ENCODE measurements around the gene GAS2L1. TPM values are rescaled to one million over a fixed set of nuclear protein-coding genes. Genes with fewer than 3 reads are reported as not detected.
A peak's percentile ranks its signal among the peaks of the same experiment; 100 is the strongest.

The GAS2L1 gene
- total and polyA plus RNA-seq, 2 donors (not counting 3 experiments of a cell fraction or from before 2014, with no cell fraction given): 30.5 to 44.0 TPM

DNA sequence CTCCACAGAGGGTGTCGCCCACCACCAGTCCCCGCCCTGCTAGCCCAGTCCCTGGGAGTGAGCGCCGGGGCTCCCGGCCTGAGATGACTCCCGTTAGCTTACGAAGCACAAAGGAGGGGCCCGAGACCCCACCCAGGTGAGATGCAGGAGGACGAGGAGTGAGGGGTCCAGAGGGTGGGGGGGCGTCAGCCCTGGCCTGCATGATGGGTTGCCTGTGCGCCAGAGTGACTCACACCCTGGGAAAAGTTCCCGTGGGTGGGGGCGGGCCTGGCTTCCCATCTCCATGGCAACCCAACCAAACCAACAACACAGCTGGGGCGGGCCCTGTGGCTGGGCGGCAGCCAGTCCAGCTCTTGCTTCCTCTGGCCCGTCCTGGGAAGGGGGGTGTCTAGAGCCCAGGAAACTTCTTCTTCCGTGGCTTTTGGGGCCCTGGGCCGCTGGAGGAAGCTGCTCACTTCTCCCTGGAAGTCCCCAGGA is 4.5 kb downstream of the GAS2L1 start:
- CTCF ChIA-PET: interaction anchor here (0.7 to 1.9 kb wide), 3 partner anchors 10 to 48 kb away, joined by 3 to 6 read pairs (median 6); no protein-coding TSS in a partner anchor

More for the DNA sequence above, 4.5 kb downstream of the GAS2L1 start:
- Histone ChIP-seq H3K79me2 (ENCODE audit: control insufficient read depth, insufficient read depth, low read length) (peaks cover 9% of the 10 kb centered on the region), H3K27me3 (ENCODE audit: control insufficient read depth in 2 of 2, insufficient read depth in 2 of 2, low read length in 2 of 2) (peaks cover 18 to 24% of the 10 kb centered on the region in 2 experiments), H3K9ac (replicated peaks; ENCODE audit: extremely low read depth, insufficient read depth, low read length) (peak overlapping the region; percentile 36), H3K9me3 (replicated peaks; ENCODE audit: control insufficient read depth, insufficient read depth, low read length) (no peaks in the 10 kb centered on the region), H3K27ac (ENCODE audit: insufficient read depth, low read depth, low read length) (peak overlapping the region; percentile 80), H3K9me1 (replicated peaks; ENCODE audit: control insufficient read depth, extremely low read depth, insufficient read depth, low read length) (no peaks in the 10 kb centered on the region), H3K36me3 (ENCODE audit: control insufficient read depth in 2 of 2, extremely low read depth in 1 of 2, insufficient read depth in 2 of 2, low read length in 2 of 2) (peaks cover 0 to 4% of the 10 kb centered on the region in 2 experiments), H3K4me1 (ENCODE audit: control insufficient read depth, extremely low read depth, insufficient read depth, low read length) (peaks cover 40% of the 10 kb centered on the region), H4K20me1 (replicated peaks; ENCODE audit: control insufficient read depth, extremely low read depth, insufficient read depth, low read length) (no peaks in the 10 kb centered on the region), H3K4me2 (ENCODE audit: insufficient read depth, low read length) (no peak overlapping the region), H3K4me3 (replicated peaks in 1 of 3; ENCODE audit: insufficient read depth in 1 of 3, low read depth in 1 of 3, low read length in 3 of 3) (no peak overlapping the region), H2AFZ (ENCODE audit: low read depth, low read length) (no peak overlapping the region)
- intact Hi-C loops (cut with micrococcal nuclease): no loop called here
- DNase-seq (ENCODE audit: low read depth, low spot score) (peak; percentile 99), FAIRE-seq (peak; percentile 98)
- BruUV-seq (replicated peaks): no TSS peak
- POLR2A ChIA-PET: no interaction called here
- TF ChIP-seq MAX (IDR thresholded peaks at IDR 0.05; ENCODE audit: insufficient read depth, insufficient read length) (no peak), EZH2 (IDR thresholded peaks at IDR 0.05; ENCODE audit: borderline replicate concordance, low read depth, low read length, severe bottlenecking) (no peak), FOS (IDR thresholded peaks at IDR 0.05; ENCODE audit: borderline replicate concordance, insufficient read depth, low read length) (peak; percentile 77), GATA2 (IDR thresholded peaks at IDR 0.05; ENCODE audit: insufficient read depth, insufficient read length, low read depth, low read length) (no peak), POLR2AphosphoS5 (IDR thresholded peaks at IDR 0.05; ENCODE audit: insufficient read depth, low read depth, low read length) (peak; percentile 50), JUN (IDR thresholded peaks at IDR 0.05; ENCODE audit: borderline replicate concordance, insufficient read depth, insufficient read length, low read depth) (peak; percentile 72), MYC (IDR thresholded peaks at IDR 0.05; ENCODE audit: low read depth, low read length) (no peak), POLR2A (IDR thresholded peaks at IDR 0.05; ENCODE audit: low read depth, low read length) (no peak)
- TF ChIP-seq, protein P1, sequence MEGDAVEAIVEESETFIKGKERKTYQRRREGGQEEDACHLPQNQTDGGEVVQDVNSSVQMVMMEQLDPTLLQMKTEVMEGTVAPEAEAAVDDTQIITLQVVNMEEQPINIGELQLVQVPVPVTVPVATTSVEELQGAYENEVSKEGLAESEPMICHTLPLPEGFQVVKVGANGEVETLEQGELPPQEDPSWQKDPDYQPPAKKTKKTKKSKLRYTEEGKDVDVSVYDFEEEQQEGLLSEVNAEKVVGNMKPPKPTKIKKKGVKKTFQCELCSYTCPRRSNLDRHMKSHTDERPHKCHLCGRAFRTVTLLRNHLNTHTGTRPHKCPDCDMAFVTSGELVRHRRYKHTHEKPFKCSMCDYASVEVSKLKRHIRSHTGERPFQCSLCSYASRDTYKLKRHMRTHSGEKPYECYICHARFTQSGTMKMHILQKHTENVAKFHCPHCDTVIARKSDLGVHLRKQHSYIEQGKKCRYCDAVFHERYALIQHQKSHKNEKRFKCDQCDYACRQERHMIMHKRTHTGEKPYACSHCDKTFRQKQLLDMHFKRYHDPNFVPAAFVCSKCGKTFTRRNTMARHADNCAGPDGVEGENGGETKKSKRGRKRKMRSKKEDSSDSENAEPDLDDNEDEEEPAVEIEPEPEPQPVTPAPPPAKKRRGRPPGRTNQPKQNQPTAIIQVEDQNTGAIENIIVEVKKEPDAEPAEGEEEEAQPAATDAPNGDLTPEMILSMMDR (IDR thresholded peaks at IDR 0.05; ENCODE audit: extremely low read depth in 1 of 2, insufficient read depth in 1 of 2, low read depth in 1 of 2, low read length in 2 of 2): no peak
- dilution Hi-C loops (cut with MboI; ENCODE audit: extremely low pct_ligation_motif_present, low sequenced_read_pairs): no loop called here
